Caco-2 (cell line): Measurements from ENCODE around the gene FBXL4. TPM values are rescaled to one million over a fixed set of nuclear protein-coding genes. Genes with fewer than 3 reads are reported as not detected.
A peak's percentile ranks its signal among the peaks of the same experiment; 100 is the strongest.

ENCODE experiments used
- BruUV-seq: library from RNA; stranded (reverse); fragments of 400-500 nt; replicated peaks from 2 replicates; lab custom pipeline; 2021; lab: Mats Ljungman, UMichigan
- CTCF ChIA-PET: fragments of 300-600 bp; sonication (Branson Sonifier 250); formaldehyde crosslinking; loops from one replicate; lab custom pipeline; 2022; ENCODE audit warnings: antibody characterized with exemption; lab: Charles Lee
- POLR2A ChIA-PET: fragments of 300-600 bp; sonication (Branson Sonifier 250); formaldehyde crosslinking; loops from one replicate; lab custom pipeline; 2022; ENCODE audit warnings: antibody characterized with exemption; lab: Charles Lee
- DNase-seq, 2 experiments: peaks; one replicate each; pipeline versions ENCODE4 v3.0.0 to v3.0.0-alpha.2; 2020 to 2022
- H3K27me3 ChIP-seq: replicated peaks from 2 replicates; pipeline ENCODE4 v1.6.0; 2011; ENCODE audit warnings: low read length; ENCODE audit not compliant: control insufficient read depth, insufficient read depth
- H3K36me3 ChIP-seq: 2 replicates; pipeline ENCODE4 v1.5.1; 2011; ENCODE audit warnings: low read length; ENCODE audit not compliant: control insufficient read depth, insufficient read depth
- H3K4me1 ChIP-seq: fragments of 250-450 bp; sonication (Bioruptor Pico); 2 replicates; pipeline ENCODE4 v1.5.1; 2020; ENCODE audit warnings: mild to moderate bottlenecking
- H3K4me3 ChIP-seq: 2 replicates; pipeline ENCODE4 v1.5.1; 2011; ENCODE audit warnings: low read depth, mild to moderate bottlenecking, control low read depth, low read length
- H3K9me3 ChIP-seq: fragments of 250-450 bp; sonication (Bioruptor Pico); 2 replicates; pipeline ENCODE4 v1.5.1; 2020; ENCODE audit warnings: mild to moderate bottlenecking, moderate library complexity
- H3K27ac Mint-ChIP-seq: one replicate; pipeline ENCODE4 v1.8.0; 2022; ENCODE audit warnings: mixed read lengths; ENCODE audit not compliant: unreplicated experiment
- H3K27me3 Mint-ChIP-seq: one replicate; pipeline ENCODE4 v1.8.0; 2022; ENCODE audit warnings: mixed read lengths; ENCODE audit not compliant: insufficient read depth, unreplicated experiment
- H3K36me3 Mint-ChIP-seq: one replicate; pipeline ENCODE4 v1.8.0; 2022; ENCODE audit warnings: mild to moderate bottlenecking, mixed read lengths; ENCODE audit not compliant: insufficient read depth, unreplicated experiment
- H3K4me1 Mint-ChIP-seq: one replicate; pipeline ENCODE4 v1.8.0; 2022; ENCODE audit warnings: low read depth, mixed read lengths; ENCODE audit not compliant: unreplicated experiment
- H3K4me3 Mint-ChIP-seq: one replicate; pipeline ENCODE4 v1.8.0; 2022; ENCODE audit warnings: mild to moderate bottlenecking, moderate library complexity, mixed read lengths; ENCODE audit not compliant: unreplicated experiment
- H3K9me3 Mint-ChIP-seq: one replicate; pipeline ENCODE4 v1.8.0; 2022; ENCODE audit warnings: mixed read lengths; ENCODE audit not compliant: unreplicated experiment
- CTCF ChIP-seq, 2 experiments: fragments of 200-600 bp in 1 of 2; IDR thresholded peaks; 1 replicate in 1 of 2; 2 replicates in 1 of 2; pipeline versions ENCODE4 v1.5.1 to v1.8.0; 2011 to 2022; ENCODE audit warnings: antibody characterized with exemption in 1 of 2, control low read depth in 1 of 2, inconsistent platforms in 1 of 2, low read depth in 1 of 2, low read length in 1 of 2, mild to moderate bottlenecking in 1 of 2, moderate library complexity in 1 of 2; ENCODE audit not compliant: insufficient read depth in 1 of 2, severe bottlenecking in 1 of 2, unreplicated experiment in 1 of 2
- intact Hi-C: fragments of 100-400 bp; cut with micrococcal nuclease; formaldehyde crosslinking; loops from one replicate; pipeline ENCODE4 v1.10.0; 2022; ENCODE audit not compliant: unreplicated experiment
- total RNA-seq: library from RNA; stranded (reverse); gene quantifications from 2 replicates; pipeline ENCODE4 v1.2.3, GENCODE V29; 2022

The FBXL4 gene
- total RNA-seq, 1 experiment from 2014 or later, result 5.9 TPM

DNA sequence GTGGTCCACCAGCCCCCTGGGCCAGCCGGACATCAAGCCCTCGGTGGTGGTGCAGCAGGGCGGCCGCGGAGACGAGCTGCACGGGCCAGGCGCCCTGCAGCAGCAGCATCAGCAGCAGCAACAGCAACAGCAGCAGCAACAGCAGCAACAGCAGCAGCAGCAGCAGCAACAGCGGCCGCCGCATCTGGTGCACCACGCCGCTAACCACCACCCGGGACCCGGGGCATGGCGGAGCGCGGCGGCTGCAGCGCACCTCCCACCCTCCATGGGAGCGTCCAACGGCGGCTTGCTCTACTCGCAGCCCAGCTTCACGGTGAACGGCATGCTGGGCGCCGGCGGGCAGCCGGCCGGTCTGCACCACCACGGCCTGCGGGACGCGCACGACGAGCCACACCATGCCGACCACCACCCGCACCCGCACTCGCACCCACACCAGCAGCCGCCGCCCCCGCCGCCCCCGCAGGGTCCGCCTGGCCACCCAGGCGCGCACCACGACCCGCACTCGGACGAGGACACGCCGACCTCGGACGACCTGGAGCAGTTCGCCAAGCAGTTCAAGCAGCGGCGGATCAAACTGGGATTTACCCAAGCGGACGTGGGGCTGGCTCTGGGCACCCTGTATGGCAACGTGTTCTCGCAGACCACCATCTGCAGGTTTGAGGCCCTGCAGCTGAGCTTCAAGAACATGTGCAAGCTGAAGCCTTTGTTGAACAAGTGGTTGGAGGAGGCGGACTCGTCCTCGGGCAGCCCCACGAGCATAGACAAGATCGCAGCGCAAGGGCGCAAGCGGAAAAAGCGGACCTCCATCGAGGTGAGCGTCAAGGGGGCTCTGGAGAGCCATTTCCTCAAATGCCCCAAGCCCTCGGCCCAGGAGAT, 112.4 kb downstream of the FBXL4 start:
- H3K4me1 ChIP-seq, result peaks cover 36% of the 10 kb centered on the region
- no peak for DNase-seq
- no peak for TF ChIP-seq CTCF (IDR thresholded peaks at IDR 0.05; ENCODE audit: insufficient read depth in 1 of 2, low read depth in 1 of 2, low read length in 1 of 2, severe bottlenecking in 1 of 2, unreplicated experiment in 1 of 2)
- H3K27me3 ChIP-seq, result peaks cover 17% of the 10 kb centered on the region
- H3K36me3 ChIP-seq, result no peaks in the 10 kb centered on the region
- peak overlapping the region; percentile 27 for H3K4me3 ChIP-seq
- Mint-ChIP-seq H3K27me3 (peaks cover 45% of the 10 kb centered on the region), H3K27ac (no peak overlapping the region), H3K4me1 (peaks cover 7% of the 10 kb centered on the region), H3K36me3 (no peaks in the 10 kb centered on the region), H3K4me3 (peak overlapping the region; percentile 12), H3K9me3 (no peaks in the 10 kb centered on the region)
- intact Hi-C loops, result no loop called here
- H3K9me3 ChIP-seq, result no peaks in the 10 kb centered on the region
- CTCF ChIA-PET, result no interaction called here
- BruUV-seq, result no TSS peak
- POLR2A ChIA-PET, result no interaction called here

- Histone ChIP-seq H3K36me3 (no peaks in the 10 kb centered on the region), H3K4me1 (peaks cover 36% of the 10 kb centered on the region), H3K27me3 (peaks cover 19% of the 10 kb centered on the region), H3K9me3 (no peaks in the 10 kb centered on the region), H3K4me3 (peak within 1 kb of the TSS; percentile 35)
- H3K27me3 Mint-ChIP-seq, result peaks cover 46% of the 10 kb centered on the region
- peak within 1 kb of the TSS; percentile 84 for H3K4me3 Mint-ChIP-seq
- peak; percentile 80 for DNase-seq
- H3K27ac Mint-ChIP-seq, result no peak within 1 kb of the TSS
- POLR2A ChIA-PET, result interaction anchor here (0.6 kb wide), 1 partner anchor 58 kb away, joined by 6 read pairs; no protein-coding TSS in a partner anchor
- CTCF ChIA-PET, result interaction anchor here (0.6 to 1.3 kb wide), 2 partner anchors 65 to 1368 kb away, joined by 3 to 4 read pairs; no protein-coding TSS in a partner anchor
- no peak for TF ChIP-seq CTCF (IDR thresholded peaks at IDR 0.05; ENCODE audit: insufficient read depth in 1 of 2, low read depth in 1 of 2, low read length in 1 of 2, severe bottlenecking in 1 of 2, unreplicated experiment in 1 of 2)
- BruUV-seq, result no TSS peak
- H3K4me1 Mint-ChIP-seq, result peaks cover 7% of the 10 kb centered on the region
- H3K36me3 Mint-ChIP-seq, result no peaks in the 10 kb centered on the region
- intact Hi-C loops, result no loop called here
- no peaks in the 10 kb centered on the region for H3K9me3 Mint-ChIP-seq
Measured at GRCh38 chr6:98834060-98835031, 113.4 kb downstream of the FBXL4 start, which contains the start of gene POU3F2. TSS of gene POU3F2 (plus strand) at chr6:98834574. CDS start at chr6:98834874, 300 bp downstream.
